Nucleus accumbens (tissue), 56 donors: ENCODE measurements around the gene CLDN4.
"Not testable (repeated sequence)": the region's sequence is repeated elsewhere in the genome, so short reads cannot be mapped to it uniquely, and the experiment has no call there.

Experiments used
- DNase-seq, 56 donors: peaks; one replicate each; lab custom pipeline; 2025; lab: John Stamatoyannopoulos, UW

The CLDN4 gene

GRCh38 chr7:73822319-73823173, 8.2 kb upstream of the CLDN4 start:
- DNase-seq, result no peak

- DNase-seq, result no peak
Measured at GRCh38 chr7:73823257-73823656, 7.5 kb upstream of the CLDN4 start.

- no peak for DNase-seq
Measured at GRCh38 chr7:73823873-73824592, 6.8 kb upstream of the CLDN4 start.

GRCh38 chr7:73824986-73825385, 5.8 kb upstream of the CLDN4 start:
- DNase-seq, result no peak

- peak in 2 of 56 donors; percentile 15 to 25 for DNase-seq
Measured at GRCh38 chr7:73827567-73828106, 3.2 kb upstream of the CLDN4 start.

GRCh38 chr7:73828107-73828803, 2.5 kb upstream of the CLDN4 start:
- no peak for DNase-seq

- no peak for DNase-seq
Measured at GRCh38 chr7:73828972-73829371, 1.8 kb upstream of the CLDN4 start.

GRCh38 chr7:73829505-73829904, 1.3 kb upstream of the CLDN4 start:
- no peak for DNase-seq

GRCh38 chr7:73829921-73830680, 695 bp upstream of the CLDN4 start:
- no peak for DNase-seq

- DNase-seq, result no peak
Measured at GRCh38 chr7:73831584-73831833, 713 bp downstream of the CLDN4 start.

GRCh38 chr7:73831834-73832651, 1.2 kb downstream of the CLDN4 start:
- no peak for DNase-seq

GRCh38 chr7:73832806-73833205, 2.0 kb downstream of the CLDN4 start:
- DNase-seq, result no peak

GRCh38 chr7:73833251-73833919, 2.6 kb downstream of the CLDN4 start:
- no peak for DNase-seq

GRCh38 chr7:73834626-73835191, 3.9 kb downstream of the CLDN4 start:
- DNase-seq, result no peak

- DNase-seq, result not testable (repeated sequence)
Measured at GRCh38 chr7:73837167-73837566, 6.4 kb downstream of the CLDN4 start.

- no peak for DNase-seq
Measured at GRCh38 chr7:73838642-73839041, 7.8 kb downstream of the CLDN4 start.

GRCh38 chr7:73839290-73839689, 8.5 kb downstream of the CLDN4 start:
- no peak for DNase-seq
